Spleen (tissue), 7 donors: Measurements from ENCODE around the gene RTKN.

ENCODE experiments used
- POLR2A ChIP-seq, 3 donors: fragments of 450-650 bp; IDR thresholded peaks; one replicate each; pipeline ENCODE4 v1.5.1; 2017; ENCODE audit warnings: antibody characterized with exemption in 3 of 3, mild to moderate bottlenecking in 1 of 3
- POLR2AphosphoS5 ChIP-seq, 3 donors: sonication (generic); formaldehyde crosslinking; IDR thresholded peaks; one replicate each; pipeline ENCODE4 v1.5.1; 2017; ENCODE audit warnings: antibody characterized with exemption in 3 of 3
- TF ChIP-seq, protein P1 (sequence below), 11 experiments: fragments of 200-600 bp in 7 of 11; fragments of 450-650 bp in 4 of 11; sonication (generic) in 4 of 11; IDR thresholded peaks in 8 of 11; conservative IDR thresholded peaks in 3 of 11; 1 replicate in 7 of 11; 2 replicates in 4 of 11; pipeline versions ENCODE4 v1.4.0 to v1.8.0; 2016 to 2021; ENCODE audit warnings: antibody characterized with exemption in 11 of 11, inconsistent platforms in 4 of 11, mild to moderate bottlenecking in 1 of 11
- donor health status: DM: no; HTN: no; CAD: no; lungs with moderate emphysema.
- donor health status: DM: no; HTN: no; CAD: no.
- donor health status: DM: no; HTN: no; CAD: no.

DNA sequence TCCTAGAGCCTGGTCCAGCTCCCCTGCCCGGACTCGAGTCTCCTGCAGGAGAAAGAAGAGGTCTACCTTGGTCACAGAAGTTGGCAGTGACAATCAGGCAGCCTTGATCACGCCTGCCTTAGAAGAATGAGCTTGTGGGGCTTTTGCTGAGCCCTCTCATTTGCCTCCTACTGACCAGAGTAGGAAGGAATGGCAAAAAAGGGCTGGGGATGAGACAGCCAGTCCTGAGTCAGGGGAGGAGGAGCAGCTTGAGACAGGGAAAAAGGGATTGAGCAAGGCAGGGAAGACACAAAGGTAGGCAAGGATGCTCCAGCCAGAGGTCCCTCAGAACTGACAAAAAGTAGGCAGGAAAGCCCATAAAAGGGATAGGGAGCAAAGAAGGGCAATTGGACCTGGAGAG lies 14.2 kb downstream of the RTKN start:
- TF ChIP-seq, protein P1, sequence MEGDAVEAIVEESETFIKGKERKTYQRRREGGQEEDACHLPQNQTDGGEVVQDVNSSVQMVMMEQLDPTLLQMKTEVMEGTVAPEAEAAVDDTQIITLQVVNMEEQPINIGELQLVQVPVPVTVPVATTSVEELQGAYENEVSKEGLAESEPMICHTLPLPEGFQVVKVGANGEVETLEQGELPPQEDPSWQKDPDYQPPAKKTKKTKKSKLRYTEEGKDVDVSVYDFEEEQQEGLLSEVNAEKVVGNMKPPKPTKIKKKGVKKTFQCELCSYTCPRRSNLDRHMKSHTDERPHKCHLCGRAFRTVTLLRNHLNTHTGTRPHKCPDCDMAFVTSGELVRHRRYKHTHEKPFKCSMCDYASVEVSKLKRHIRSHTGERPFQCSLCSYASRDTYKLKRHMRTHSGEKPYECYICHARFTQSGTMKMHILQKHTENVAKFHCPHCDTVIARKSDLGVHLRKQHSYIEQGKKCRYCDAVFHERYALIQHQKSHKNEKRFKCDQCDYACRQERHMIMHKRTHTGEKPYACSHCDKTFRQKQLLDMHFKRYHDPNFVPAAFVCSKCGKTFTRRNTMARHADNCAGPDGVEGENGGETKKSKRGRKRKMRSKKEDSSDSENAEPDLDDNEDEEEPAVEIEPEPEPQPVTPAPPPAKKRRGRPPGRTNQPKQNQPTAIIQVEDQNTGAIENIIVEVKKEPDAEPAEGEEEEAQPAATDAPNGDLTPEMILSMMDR (IDR thresholded peaks at IDR 0.05 in 8 of 11, conservative IDR thresholded peaks at IDR 0.05 in 3 of 11): no peak
- no peak for TF ChIP-seq POLR2A (IDR thresholded peaks at IDR 0.05)
- TF ChIP-seq POLR2AphosphoS5 (IDR thresholded peaks at IDR 0.05): no peak
